Measurements from ENCODE around the gene SCD5. TPM values are rescaled to one million over a fixed set of nuclear protein-coding genes. Genes with fewer than 3 reads are reported as not detected.

SCD5 gene
- total RNA-seq, 4 donors from 2014 or later, result 0.70 to 5.0 (median 3.0) TPM

- no peak for DNase-seq
- Histone ChIP-seq H3K36me3 (no peaks in the 10 kb centered on the region), H3K27ac (no peak overlapping the region), H3K27me3 (no peaks in the 10 kb centered on the region), H3K4me1 (no peaks in the 10 kb centered on the region), H3K4me3 (no peak overlapping the region), H3K9me3 (no peaks in the 10 kb centered on the region)
- TF ChIP-seq POLR2A (IDR thresholded peaks at IDR 0.05), result no peak
- TF ChIP-seq, protein P1, sequence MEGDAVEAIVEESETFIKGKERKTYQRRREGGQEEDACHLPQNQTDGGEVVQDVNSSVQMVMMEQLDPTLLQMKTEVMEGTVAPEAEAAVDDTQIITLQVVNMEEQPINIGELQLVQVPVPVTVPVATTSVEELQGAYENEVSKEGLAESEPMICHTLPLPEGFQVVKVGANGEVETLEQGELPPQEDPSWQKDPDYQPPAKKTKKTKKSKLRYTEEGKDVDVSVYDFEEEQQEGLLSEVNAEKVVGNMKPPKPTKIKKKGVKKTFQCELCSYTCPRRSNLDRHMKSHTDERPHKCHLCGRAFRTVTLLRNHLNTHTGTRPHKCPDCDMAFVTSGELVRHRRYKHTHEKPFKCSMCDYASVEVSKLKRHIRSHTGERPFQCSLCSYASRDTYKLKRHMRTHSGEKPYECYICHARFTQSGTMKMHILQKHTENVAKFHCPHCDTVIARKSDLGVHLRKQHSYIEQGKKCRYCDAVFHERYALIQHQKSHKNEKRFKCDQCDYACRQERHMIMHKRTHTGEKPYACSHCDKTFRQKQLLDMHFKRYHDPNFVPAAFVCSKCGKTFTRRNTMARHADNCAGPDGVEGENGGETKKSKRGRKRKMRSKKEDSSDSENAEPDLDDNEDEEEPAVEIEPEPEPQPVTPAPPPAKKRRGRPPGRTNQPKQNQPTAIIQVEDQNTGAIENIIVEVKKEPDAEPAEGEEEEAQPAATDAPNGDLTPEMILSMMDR (IDR thresholded peaks at IDR 0.05), result no peak
These were observed 54.2 kb downstream of the SCD5 start for GRCh38 chr4:82744284-82744968.

DNA sequence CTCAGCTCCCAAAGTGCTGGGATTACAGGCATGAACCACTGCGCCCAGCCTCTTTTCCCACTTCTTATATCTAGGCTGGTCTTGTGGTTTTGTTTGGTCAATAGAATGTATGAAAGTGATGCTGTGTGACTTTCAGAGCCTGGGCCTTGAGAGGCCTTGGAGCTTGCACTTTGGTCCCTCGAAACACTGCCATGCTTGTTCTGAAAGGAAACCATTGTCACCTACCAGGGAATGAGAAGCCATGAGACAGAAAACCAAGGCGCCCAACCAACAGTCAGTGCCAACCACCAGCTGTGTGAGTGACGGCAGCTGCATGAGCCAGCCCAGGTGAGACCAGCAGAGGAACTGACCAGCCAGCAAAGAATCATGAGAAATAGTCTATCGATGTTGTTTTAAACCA is 57.4 kb downstream of the SCD5 start:
- H3K36me3 ChIP-seq, result no peaks in the 10 kb centered on the region
- no peak overlapping the region for H3K27ac ChIP-seq
- no peak overlapping the region for H3K4me3 ChIP-seq
- no peaks in the 10 kb centered on the region for H3K27me3 ChIP-seq
- H3K4me1 ChIP-seq, result no peaks in the 10 kb centered on the region
- no peaks in the 10 kb centered on the region for H3K9me3 ChIP-seq
- no peak for TF ChIP-seq POLR2A (IDR thresholded peaks at IDR 0.05)
- TF ChIP-seq, protein P1 (IDR thresholded peaks at IDR 0.05), result no peak
- DNase-seq, result no peak

DNA sequence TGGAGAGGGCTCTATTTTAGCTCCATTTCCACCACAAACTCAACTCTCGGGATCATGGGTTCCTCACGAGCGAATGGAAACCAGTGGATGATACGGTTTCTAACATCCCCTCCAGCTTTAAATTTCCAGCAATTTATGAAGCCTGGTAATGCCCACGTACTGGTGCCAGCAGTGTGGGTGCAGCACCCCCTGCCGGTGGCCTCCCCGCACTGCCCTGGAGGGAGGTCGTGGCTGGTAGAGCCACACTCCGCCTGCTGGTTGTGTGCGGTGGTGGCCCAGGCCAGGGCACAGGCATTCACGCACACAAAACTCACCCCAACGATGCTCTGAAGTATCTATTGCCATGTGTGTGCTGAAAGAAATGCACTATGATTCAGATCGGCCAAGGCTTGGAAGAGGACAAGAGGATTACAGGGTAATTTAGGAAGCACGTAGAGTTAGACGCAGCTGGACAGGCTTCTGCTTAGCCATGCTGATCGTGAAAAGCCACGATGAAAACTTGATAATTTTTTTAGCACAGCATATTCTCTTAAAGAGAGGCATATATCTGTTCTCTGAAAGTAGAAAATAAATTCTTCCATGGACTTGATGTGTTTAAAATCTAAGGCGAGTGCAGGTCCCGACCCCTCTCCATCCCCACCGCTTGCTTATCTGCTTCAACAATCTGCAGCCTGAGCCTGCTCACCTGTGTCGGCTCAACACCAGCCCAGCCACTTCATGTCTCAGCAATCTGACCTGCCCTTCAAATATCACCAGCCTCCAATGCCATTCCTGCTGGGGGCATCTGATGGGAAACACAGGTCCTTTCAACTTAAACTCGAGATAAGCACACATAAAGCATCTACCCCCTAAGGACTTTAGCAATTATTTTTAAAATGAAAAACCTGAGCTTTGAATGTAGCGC is 59.1 kb downstream of the SCD5 start:
- DNase-seq, result peak; percentile 23 to 82 (median 71)

DNA sequence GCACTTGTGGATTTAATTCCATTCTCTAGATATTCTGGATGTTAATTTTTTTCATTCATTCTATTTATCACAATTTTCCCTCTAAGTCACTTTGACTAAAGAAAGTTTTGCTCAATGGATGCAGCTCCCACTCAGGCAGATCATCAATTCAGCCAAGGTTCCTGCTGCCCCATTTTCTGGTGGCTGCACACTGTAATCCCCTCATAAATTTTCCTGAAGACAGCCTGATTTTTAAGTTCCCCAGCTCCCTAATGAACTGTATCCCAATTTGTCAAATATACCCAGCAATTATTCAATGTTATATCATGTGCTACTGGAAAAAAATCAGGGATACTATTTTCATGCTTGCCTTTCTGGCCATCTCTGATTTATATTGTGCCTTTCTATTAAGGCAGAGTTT is 61.2 kb downstream of the SCD5 start:
- H3K4me3 ChIP-seq, result no peak overlapping the region
- no peak for TF ChIP-seq POLR2A (IDR thresholded peaks at IDR 0.05)
- TF ChIP-seq, protein P1 (IDR thresholded peaks at IDR 0.05), result no peak
- H3K4me1 ChIP-seq, result no peaks in the 10 kb centered on the region
- H3K27me3 ChIP-seq, result no peaks in the 10 kb centered on the region
- H3K27ac ChIP-seq, result no peak overlapping the region
- no peaks in the 10 kb centered on the region for H3K36me3 ChIP-seq
- no peaks in the 10 kb centered on the region for H3K9me3 ChIP-seq
- DNase-seq, result no peak

More for the DNA sequence above, 59.1 kb downstream of the SCD5 start:
- Histone ChIP-seq H3K27ac (no peak overlapping the region), H3K27me3 (no peaks in the 10 kb centered on the region), H3K36me3 (no peaks in the 10 kb centered on the region), H3K4me3 (no peak overlapping the region), H3K4me1 (no peaks in the 10 kb centered on the region), H3K9me3 (no peaks in the 10 kb centered on the region)
- TF ChIP-seq, protein P1 (IDR thresholded peaks at IDR 0.05), result peak in 5 of 6 experiments; percentile 31 to 98 (median 80)
- no peak for TF ChIP-seq POLR2A (IDR thresholded peaks at IDR 0.05)

GRCh38 chr4:82733636-82734035 is 65.0 kb downstream of the SCD5 start:
- H3K9me3 ChIP-seq, result no peaks in the 10 kb centered on the region
- TF ChIP-seq, protein P1 (IDR thresholded peaks at IDR 0.05), result no peak
- no peak for TF ChIP-seq POLR2A (IDR thresholded peaks at IDR 0.05)
- H3K4me1 ChIP-seq, result peaks cover 0 to 5% (median 0%) of the 10 kb centered on the region in 4 donors
- no peaks in the 10 kb centered on the region for H3K36me3 ChIP-seq
- DNase-seq, result no peak
- H3K27me3 ChIP-seq, result no peaks in the 10 kb centered on the region
- H3K4me3 ChIP-seq, result no peak overlapping the region
- no peak overlapping the region for H3K27ac ChIP-seq

Measured in Peyer's patch (tissue), 4 donors.